K562 (cell line): ENCODE measurements around the gene LY6G6F. TPM values are rescaled to one million over a fixed set of nuclear protein-coding genes. Genes with fewer than 3 reads are reported as not detected.

Experiments
- AFF4 ChIP-seq: sonication (generic); formaldehyde crosslinking; IDR thresholded peaks from 2 replicates; pipeline ENCODE4 v1.8.0; 2023; ENCODE audit warnings: mild to moderate bottlenecking, missing genetic modification reagents
- KAT8 ChIP-seq: fragments of 450-650 bp; IDR thresholded peaks from 2 replicates; pipeline ENCODE4 v1.6.1; 2016; ENCODE audit warnings: low read depth, mild to moderate bottlenecking
- MCM3 ChIP-seq: fragments of 450-650 bp; IDR thresholded peaks from 2 replicates; pipeline ENCODE4 v1.6.1; 2016
- POLR2AphosphoS5 ChIP-seq: IDR thresholded peaks from 2 replicates; pipeline ENCODE4 v1.6.1; 2011; ENCODE audit warnings: mild to moderate bottlenecking, low read depth, low read length, moderate library complexity; ENCODE audit not compliant: control insufficient read depth, insufficient read depth
- PTTG1 ChIP-seq: fragments of 450-650 bp; IDR thresholded peaks from 2 replicates; pipeline ENCODE4 v1.6.1; 2016; ENCODE audit warnings: low read depth, mild to moderate bottlenecking, missing genetic modification characterization, missing compliant biosample characterization
- PURB ChIP-seq: sonication (generic); formaldehyde crosslinking; IDR thresholded peaks from 2 replicates; pipeline ENCODE4 v1.9.0; 2021; ENCODE audit warnings: low read depth, mild to moderate bottlenecking, missing genetic modification reagents
- RBM15 ChIP-seq: fragments of 200-400 bp; formaldehyde crosslinking; IDR thresholded peaks from 2 replicates; pipeline ENCODE4 v1.6.1; 2018; ENCODE audit warnings: mild to moderate bottlenecking, low read length, moderate library complexity; ENCODE audit not compliant: insufficient read depth
- RFX7 ChIP-seq: fragments of 250-450 bp; sonication (Bioruptor Pico); IDR thresholded peaks from 2 replicates; pipeline ENCODE4 v1.5.1; 2021; ENCODE audit warnings: mild to moderate bottlenecking
- RUNX1 ChIP-seq: sonication (generic); IDR thresholded peaks from 2 replicates; pipeline ENCODE4 v1.6.1; 2016; ENCODE audit warnings: antibody characterized with exemption, low read depth
- SMARCC2 ChIP-seq: fragments of 450-650 bp; IDR thresholded peaks from 2 replicates; pipeline ENCODE4 v1.6.1; 2017; ENCODE audit warnings: antibody characterized with exemption, moderate library complexity, mild to moderate bottlenecking, low read depth
- TRIM25 ChIP-seq: fragments of 450-650 bp; IDR thresholded peaks from 2 replicates; pipeline ENCODE4 v1.7.0; 2016; ENCODE audit warnings: borderline replicate concordance
- USF2 ChIP-seq: sonication (generic); formaldehyde crosslinking; IDR thresholded peaks from 2 replicates; pipeline ENCODE4 v1.5.0; 2020; ENCODE audit warnings: missing genetic modification reagents
- ZBTB43 ChIP-seq: sonication (generic); formaldehyde crosslinking; IDR thresholded peaks from 2 replicates; pipeline ENCODE4 v1.8.0; 2023; ENCODE audit warnings: mild to moderate bottlenecking, missing genetic modification reagents
- ZNF717 ChIP-seq: fragments of 250-450 bp; sonication (Bioruptor Pico); IDR thresholded peaks from 2 replicates; pipeline ENCODE4 v1.5.0; 2021
- polyA plus RNA-seq, 8 experiments: library from polyadenylated mRNA; depleted of rRNA in 4 of 8; stranded (reverse) in 5 of 8; unstranded in 3 of 8; fragments of >200 nt; fragmentation: Nextera tagmentation in 2 of 8; fragmentation: Illumina TruSeq in 1 of 8; extraction: Ambion mirVana in 2 of 8; extraction: Trizol in 1 of 8; gene quantifications; 2 replicates each; pipeline versions ENCODE4 v1.2.1 to v1.2.3, GENCODE V29; 2011 to 2014; ENCODE audit warnings: inconsistent platforms in 1 of 8, missing spikeins in 1 of 8
- total RNA-seq, 7 experiments: library from RNA; depleted of rRNA in 6 of 7; stranded (reverse); fragments of >200 nt in 6 of 7; fragmentation: Illumina TruSeq in 2 of 7; extraction: Trizol in 2 of 7; gene quantifications; 2 replicates each; pipeline versions ENCODE4 v1.2.1 to v1.2.3, GENCODE V29; 2011 to 2021; ENCODE audit warnings: low replicate concordance in 1 of 7

Gene LY6G6F
- total and polyA plus RNA-seq, 9 of the 15 experiments (the other 6 are each of a cell fraction or from before 2014, with no cell fraction given) = 0.14 to 0.50 (median 0.28) TPM; not detected in 2

- TF ChIP-seq POLR2AphosphoS5 (peak; percentile 28; the same call in 1 of the 2 replicates), RUNX1 (no peak), ZNF717 (CRISPR knock-in tag) (no peak), PTTG1 (tag) (no peak), ZBTB43 (no peak), SMARCC2 (peak; percentile 52; the same call in 1 of the 2 replicates), RBM15 (no peak), PURB (CRISPR knock-in tag) (no peak), USF2 (CRISPR knock-in tag) (no peak), KAT8 (no peak), TRIM25 (no peak), RFX7 (CRISPR knock-in tag) (no peak), AFF4 (CRISPR knock-in tag) (peak; percentile 51; the same call in 1 of the 2 replicates), MCM3 (no peak)
Observed at GRCh38 chr6:31725502-31726350, 19.1 kb downstream of the LY6G6F start (continued).
